Activated B cell treated with CpG ODN at 0.5 μM for 24 hours (primary cell): Measurements from ENCODE around the gene DIP2C. TPM values are rescaled to one million over a fixed set of nuclear protein-coding genes. Genes with fewer than 3 reads are reported as not detected.

Source experiments
- ATAC-seq: fragments of 200-7000 bp; cut with Tn5 transposase; one replicate; pipeline ENCODE4 v1.10.0; 2021; ENCODE audit warnings: low read depth, mild to moderate bottlenecking, moderate library complexity
- CTCF ChIA-PET: fragments of 350-600 bp; sonication (Branson Sonifier 250); formaldehyde crosslinking; loops from one replicate; lab custom pipeline; 2021; ENCODE audit warnings: antibody characterized with exemption; lab: Charles Lee
- POLR2A ChIA-PET: fragments of 350-600 bp; sonication (Branson Sonifier 250); formaldehyde crosslinking; loops from one replicate; lab custom pipeline; 2021; ENCODE audit warnings: antibody characterized with exemption; lab: Charles Lee
- DNase-seq: peaks from one replicate; pipeline ENCODE4 v3.0.0; 2022
- H3K27ac Mint-ChIP-seq: one replicate; pipeline ENCODE4 v1.8.0; 2020; ENCODE audit warnings: mixed read lengths
- H3K27me3 Mint-ChIP-seq: one replicate; pipeline ENCODE4 v1.8.0; 2021; ENCODE audit warnings: mixed read lengths
- H3K36me3 Mint-ChIP-seq: one replicate; pipeline ENCODE4 v1.8.0; 2021; ENCODE audit warnings: low read depth, mixed read lengths
- H3K4me1 Mint-ChIP-seq: one replicate; pipeline ENCODE4 v1.8.0; 2021; ENCODE audit warnings: mixed read lengths
- H3K4me3 Mint-ChIP-seq: one replicate; pipeline ENCODE4 v1.8.0; 2020; ENCODE audit warnings: mild to moderate bottlenecking, mixed read lengths
- H3K9me3 Mint-ChIP-seq: one replicate; pipeline ENCODE4 v1.8.0; 2020; ENCODE audit warnings: mixed read lengths
- intact Hi-C: fragments of 100-400 bp; cut with micrococcal nuclease; formaldehyde crosslinking; loops from one replicate; pipeline ENCODE4 v1.15.1; 2024
- total RNA-seq: library from RNA; stranded (reverse); gene quantifications from 2 replicates; pipeline ENCODE4 v1.2.3, GENCODE V29; 2022
- TF ChIP-seq, protein P1 (sequence below): fragments of 200-600 bp; IDR thresholded peaks from one replicate; pipeline ENCODE4 v1.8.0; 2022; ENCODE audit warnings: antibody characterized with exemption, mild to moderate bottlenecking

The DIP2C gene
- total RNA-seq, 1 donor from 2014 or later: 0.49 TPM

DNA sequence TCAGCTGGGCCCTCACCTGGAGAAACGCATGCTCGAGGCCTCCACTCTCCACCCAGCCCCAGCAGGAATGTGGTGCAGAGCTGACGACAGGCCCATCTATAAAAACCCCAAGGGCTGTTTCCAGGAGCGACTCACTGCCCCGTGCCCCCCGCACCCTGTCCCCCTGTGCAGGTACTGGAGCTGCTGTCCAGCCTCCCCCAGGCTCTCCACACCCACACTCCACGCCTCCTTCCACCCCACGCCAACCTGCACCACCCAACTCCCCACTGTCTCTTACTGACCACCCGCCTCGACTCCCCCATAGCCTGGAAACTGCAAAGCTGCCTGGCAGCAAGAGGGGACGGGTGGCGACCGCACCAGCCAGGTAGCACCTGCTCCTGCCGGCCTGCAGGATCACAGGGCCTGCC, 43.3 kb downstream of the DIP2C start:
- no peaks in the 10 kb centered on the region for H3K4me1 Mint-ChIP-seq
- TF ChIP-seq, protein P1, sequence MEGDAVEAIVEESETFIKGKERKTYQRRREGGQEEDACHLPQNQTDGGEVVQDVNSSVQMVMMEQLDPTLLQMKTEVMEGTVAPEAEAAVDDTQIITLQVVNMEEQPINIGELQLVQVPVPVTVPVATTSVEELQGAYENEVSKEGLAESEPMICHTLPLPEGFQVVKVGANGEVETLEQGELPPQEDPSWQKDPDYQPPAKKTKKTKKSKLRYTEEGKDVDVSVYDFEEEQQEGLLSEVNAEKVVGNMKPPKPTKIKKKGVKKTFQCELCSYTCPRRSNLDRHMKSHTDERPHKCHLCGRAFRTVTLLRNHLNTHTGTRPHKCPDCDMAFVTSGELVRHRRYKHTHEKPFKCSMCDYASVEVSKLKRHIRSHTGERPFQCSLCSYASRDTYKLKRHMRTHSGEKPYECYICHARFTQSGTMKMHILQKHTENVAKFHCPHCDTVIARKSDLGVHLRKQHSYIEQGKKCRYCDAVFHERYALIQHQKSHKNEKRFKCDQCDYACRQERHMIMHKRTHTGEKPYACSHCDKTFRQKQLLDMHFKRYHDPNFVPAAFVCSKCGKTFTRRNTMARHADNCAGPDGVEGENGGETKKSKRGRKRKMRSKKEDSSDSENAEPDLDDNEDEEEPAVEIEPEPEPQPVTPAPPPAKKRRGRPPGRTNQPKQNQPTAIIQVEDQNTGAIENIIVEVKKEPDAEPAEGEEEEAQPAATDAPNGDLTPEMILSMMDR: no peak
- DNase-seq: no peak
- CTCF ChIA-PET: no interaction called here
- no peak for ATAC-seq
- H3K4me3 Mint-ChIP-seq: no peak overlapping the region
- H3K27me3 Mint-ChIP-seq: peaks cover 3% of the 10 kb centered on the region
- peaks cover 5% of the 10 kb centered on the region for H3K9me3 Mint-ChIP-seq
- POLR2A ChIA-PET: no interaction called here
- no peak overlapping the region for H3K27ac Mint-ChIP-seq
- intact Hi-C loops: no loop called here
- no peaks in the 10 kb centered on the region for H3K36me3 Mint-ChIP-seq

DNA sequence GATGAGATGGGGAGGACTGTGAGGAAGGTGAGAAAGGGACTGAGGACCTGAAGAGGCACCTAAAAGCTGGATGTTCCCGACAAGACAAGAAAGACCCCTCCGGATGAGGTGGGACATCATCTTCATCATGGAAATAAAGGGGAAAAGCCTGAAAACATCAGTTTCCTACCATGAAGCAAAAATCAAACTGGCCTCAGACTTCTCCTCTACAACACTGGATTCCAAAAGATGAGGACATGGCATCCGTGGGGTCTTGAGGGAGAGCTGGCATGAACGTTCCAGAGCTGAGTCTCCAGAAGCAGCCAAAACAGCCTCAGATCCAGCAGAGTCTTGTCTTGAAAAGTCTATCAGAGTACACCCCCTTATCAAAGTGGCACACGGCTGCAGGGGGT, 44.5 kb downstream of the DIP2C start:
- Mint-ChIP-seq H3K4me1 (no peaks in the 10 kb centered on the region), H3K4me3 (no peak overlapping the region), H3K27ac (no peak overlapping the region), H3K36me3 (no peaks in the 10 kb centered on the region), H3K27me3 (no peaks in the 10 kb centered on the region), H3K9me3 (peaks cover 5% of the 10 kb centered on the region)
- ChIA-PET POLR2A (no interaction called here), CTCF (no interaction called here)
- DNase-seq (no peak), ATAC-seq (no peak)
- TF ChIP-seq, protein P1: no peak
- intact Hi-C loops: no loop called here

DNA sequence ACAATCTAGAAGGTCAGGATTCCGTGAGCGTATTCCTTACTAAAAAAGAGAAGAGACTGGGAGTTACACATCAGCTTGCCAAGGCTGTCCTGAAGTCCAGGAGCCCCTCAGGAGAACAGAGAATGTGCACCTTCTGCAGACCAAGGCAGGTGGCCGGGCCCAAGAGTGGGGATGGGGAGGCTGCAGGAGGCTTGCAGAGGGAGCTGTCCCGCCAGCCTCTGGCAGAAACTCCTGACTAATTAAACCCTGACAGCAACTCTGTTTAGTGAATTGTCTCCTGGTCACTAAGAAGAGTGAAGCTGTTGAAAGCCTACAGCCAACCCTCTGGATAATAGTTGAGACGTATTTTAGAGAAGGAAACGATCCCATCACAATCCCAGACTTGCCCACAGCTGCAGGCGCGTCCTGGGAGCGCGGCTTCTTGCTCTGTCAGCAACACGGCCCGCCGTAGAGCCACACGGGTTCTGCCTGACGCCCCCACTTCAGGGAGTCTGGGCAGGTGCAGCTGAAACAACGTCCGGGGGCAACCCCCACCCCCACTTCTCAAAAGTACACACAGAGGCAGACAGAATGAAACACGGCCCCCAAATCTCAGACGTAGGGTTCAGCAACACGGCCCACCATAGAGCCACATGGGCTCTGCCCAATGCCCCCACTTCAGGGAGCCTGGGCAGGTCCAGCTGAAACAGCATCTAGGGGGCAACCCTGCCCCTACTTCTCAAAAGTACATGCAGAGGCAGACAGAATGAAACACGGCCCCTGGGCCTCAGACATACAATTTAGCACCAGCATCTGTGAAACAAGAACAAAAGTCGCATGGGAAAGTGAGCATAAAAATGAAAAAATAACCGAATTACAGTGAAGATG, 45.2 kb downstream of the DIP2C start:
- no peak overlapping the region for H3K4me3 Mint-ChIP-seq
- intact Hi-C loops: no loop called here
- H3K27ac Mint-ChIP-seq: no peak overlapping the region
- H3K27me3 Mint-ChIP-seq: no peaks in the 10 kb centered on the region
- TF ChIP-seq, protein P1: no peak
- ChIA-PET CTCF (no interaction called here), POLR2A (no interaction called here)
- H3K4me1 Mint-ChIP-seq: no peaks in the 10 kb centered on the region
- DNase-seq (no peak), ATAC-seq (no peak)
- H3K9me3 Mint-ChIP-seq: peaks cover 5% of the 10 kb centered on the region
- H3K36me3 Mint-ChIP-seq: no peaks in the 10 kb centered on the region

DNA sequence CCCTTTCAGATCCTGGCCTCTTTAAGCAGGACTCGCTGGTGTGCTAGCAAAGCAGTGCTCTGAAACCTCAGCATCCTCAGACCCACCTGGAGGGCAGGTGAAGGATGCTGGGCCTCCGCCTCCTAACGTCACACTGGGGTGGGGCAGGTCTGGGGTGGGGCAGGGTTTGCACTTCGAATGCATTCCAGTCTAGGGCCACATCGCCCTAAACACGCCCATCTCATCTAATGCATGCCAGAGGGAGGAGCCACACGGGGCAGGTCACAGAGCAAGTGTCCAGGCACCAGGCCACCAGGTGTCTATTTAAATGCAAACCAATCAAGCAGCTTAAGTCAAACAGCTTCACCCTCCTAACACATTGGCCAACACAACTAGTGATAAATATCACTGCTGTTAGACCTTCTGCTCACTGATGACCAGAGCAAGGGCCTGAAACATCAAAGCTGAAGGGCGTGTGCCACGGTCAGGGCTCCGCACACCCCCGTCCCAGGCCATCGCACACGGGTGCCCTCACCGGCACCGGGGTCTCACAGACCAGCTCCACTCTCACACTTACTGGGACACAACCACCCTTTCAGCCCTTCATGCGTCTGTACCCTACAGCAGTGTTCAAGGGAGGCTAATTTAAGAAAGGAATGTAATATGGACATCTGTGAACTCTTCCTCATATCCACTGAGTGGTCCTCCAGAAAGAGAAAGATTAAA, 47.1 kb downstream of the DIP2C start:
- peaks cover 5% of the 10 kb centered on the region for H3K9me3 Mint-ChIP-seq
- peaks cover 7% of the 10 kb centered on the region for H3K27me3 Mint-ChIP-seq
- intact Hi-C loops: no loop called here
- ATAC-seq: no peak
- no peak for DNase-seq
- ChIA-PET CTCF (no interaction called here), POLR2A (no interaction called here)
- TF ChIP-seq, protein P1: no peak
- no peaks in the 10 kb centered on the region for H3K36me3 Mint-ChIP-seq
- H3K4me1 Mint-ChIP-seq: no peaks in the 10 kb centered on the region
- H3K4me3 Mint-ChIP-seq: no peak overlapping the region
- H3K27ac Mint-ChIP-seq: no peak overlapping the region
